ACC112 (cell line): Measurements from ENCODE around the gene RAD51B.
A peak's percentile ranks its signal among the peaks of the same experiment; 100 is the strongest.

Experiments
- H2AFZ ChIP-seq: fragments of 200-600 bp; sonication (generic); one replicate; pipeline ENCODE4 v1.6.0; 2017; ENCODE audit warnings: antibody characterized with exemption, low read length; ENCODE audit not compliant: unreplicated experiment
- H3K27ac ChIP-seq: fragments of 200-600 bp; sonication (generic); 2 replicates; pipeline ENCODE4 v1.5.1; 2014; ENCODE audit warnings: low read depth, mild to moderate bottlenecking, antibody characterized with exemption, low read length, moderate library complexity
- H3K27me3 ChIP-seq: fragments of 200-600 bp; sonication (generic); 2 replicates; pipeline ENCODE4 v1.6.1; 2014; ENCODE audit warnings: mild to moderate bottlenecking, antibody characterized with exemption, low read length, moderate library complexity, mixed read lengths; ENCODE audit not compliant: insufficient read depth
- H3K36me3 ChIP-seq: fragments of 200-600 bp; sonication (generic); 2 replicates; pipeline ENCODE4 v1.6.1; 2016; ENCODE audit warnings: mild to moderate bottlenecking, antibody characterized with exemption, low read length, moderate library complexity, mixed read lengths; ENCODE audit not compliant: insufficient read depth
- H3K4me1 ChIP-seq: fragments of 200-600 bp; sonication (generic); one replicate; pipeline ENCODE4 v1.6.1; 2016; ENCODE audit warnings: low read length, mixed read lengths; ENCODE audit not compliant: insufficient read depth, unreplicated experiment, control insufficient read depth
- H3K4me3 ChIP-seq: fragments of 200-600 bp; sonication (generic); 2 replicates; pipeline ENCODE4 v1.5.1; 2014; ENCODE audit warnings: mild to moderate bottlenecking, low read depth, low read length
- H3K79me2 ChIP-seq: fragments of 200-600 bp; sonication (generic); one replicate; pipeline ENCODE4 v1.6.0; 2016; ENCODE audit warnings: low read length; ENCODE audit not compliant: control insufficient read depth, unreplicated experiment, insufficient read depth

The RAD51B gene

DNA sequence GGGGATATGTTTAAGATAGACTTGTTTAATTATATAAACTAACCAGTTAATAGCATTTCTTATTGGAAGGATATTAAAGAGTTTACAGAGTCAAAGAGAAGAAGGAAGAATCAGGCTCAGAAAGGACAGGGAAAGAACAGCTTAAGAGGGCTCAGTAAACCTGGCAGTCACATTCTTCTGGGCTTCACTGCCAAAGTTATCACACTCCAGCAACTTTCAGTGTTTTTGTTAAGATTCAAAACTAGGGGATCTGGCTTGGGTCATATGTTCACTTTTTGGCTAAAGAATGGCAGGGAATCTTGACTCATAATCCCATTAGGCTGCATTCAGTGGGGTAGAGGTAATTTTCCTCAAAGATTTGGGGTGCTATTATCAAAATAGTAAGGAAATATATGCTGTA lies 312.3 kb downstream of the RAD51B start:
- Histone ChIP-seq H3K4me3 (no peak overlapping the region), H3K27me3 (no peaks in the 10 kb centered on the region), H3K79me2 (no peaks in the 10 kb centered on the region), H2AFZ (no peak overlapping the region), H3K27ac (no peak overlapping the region), H3K4me1 (peaks cover 8% of the 10 kb centered on the region), H3K36me3 (no peaks in the 10 kb centered on the region)

DNA sequence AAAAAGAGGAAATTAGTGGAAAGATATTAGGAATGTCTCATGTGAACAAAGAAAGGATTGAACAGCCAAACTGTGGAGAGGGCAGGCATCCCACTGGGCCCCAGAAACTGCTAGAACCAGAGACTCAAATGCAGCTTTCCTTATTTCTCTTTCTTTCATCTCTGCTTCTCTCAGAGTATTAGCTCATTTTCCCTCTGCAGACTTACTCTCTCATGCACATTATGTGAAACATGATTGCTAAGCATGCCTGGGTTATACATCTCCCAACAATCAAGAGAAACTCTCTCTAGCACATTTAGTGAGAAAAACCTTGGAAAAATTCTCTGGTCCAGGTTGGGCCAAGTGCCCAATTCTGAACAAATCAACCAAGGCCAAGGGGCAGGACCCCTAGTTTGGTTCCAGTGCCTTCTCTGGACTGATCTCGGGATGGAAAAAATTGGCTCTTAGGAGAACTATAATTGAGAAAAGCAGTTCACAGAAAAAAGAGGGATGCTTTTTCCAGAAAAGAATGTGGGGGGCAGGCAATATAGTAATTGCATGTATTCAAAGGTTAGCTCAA lies 313.1 kb downstream of the RAD51B start:
- H3K4me1 ChIP-seq: peaks cover 15% of the 10 kb centered on the region
- no peaks in the 10 kb centered on the region for H3K27me3 ChIP-seq
- no peak overlapping the region for H3K27ac ChIP-seq
- no peak overlapping the region for H2AFZ ChIP-seq
- H3K36me3 ChIP-seq: no peaks in the 10 kb centered on the region
- H3K4me3 ChIP-seq: no peak overlapping the region
- H3K79me2 ChIP-seq: no peaks in the 10 kb centered on the region

DNA sequence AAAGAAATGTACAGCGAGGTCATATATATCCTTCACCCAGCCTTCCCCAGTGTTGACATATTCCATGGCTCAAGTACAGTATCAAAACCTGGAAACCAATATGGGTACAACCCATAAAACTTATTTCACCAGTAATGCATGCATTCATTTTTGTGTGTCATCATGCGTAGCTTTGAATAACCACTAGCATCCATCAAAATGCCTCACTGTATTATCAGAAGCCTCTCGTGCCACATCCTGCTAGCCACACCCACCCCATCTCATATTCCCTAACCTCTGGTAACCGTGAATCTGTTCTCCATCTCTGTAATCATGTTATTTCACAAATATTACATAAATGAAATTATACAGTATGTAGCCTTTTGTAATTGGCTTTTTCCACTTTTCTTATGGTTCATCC lies 314.3 kb downstream of the RAD51B start:
- H3K27ac ChIP-seq: no peak overlapping the region
- no peaks in the 10 kb centered on the region for H3K79me2 ChIP-seq
- H3K27me3 ChIP-seq: no peaks in the 10 kb centered on the region
- H2AFZ ChIP-seq: no peak overlapping the region
- peaks cover 22% of the 10 kb centered on the region for H3K4me1 ChIP-seq
- no peak overlapping the region for H3K4me3 ChIP-seq
- H3K36me3 ChIP-seq: no peaks in the 10 kb centered on the region

DNA sequence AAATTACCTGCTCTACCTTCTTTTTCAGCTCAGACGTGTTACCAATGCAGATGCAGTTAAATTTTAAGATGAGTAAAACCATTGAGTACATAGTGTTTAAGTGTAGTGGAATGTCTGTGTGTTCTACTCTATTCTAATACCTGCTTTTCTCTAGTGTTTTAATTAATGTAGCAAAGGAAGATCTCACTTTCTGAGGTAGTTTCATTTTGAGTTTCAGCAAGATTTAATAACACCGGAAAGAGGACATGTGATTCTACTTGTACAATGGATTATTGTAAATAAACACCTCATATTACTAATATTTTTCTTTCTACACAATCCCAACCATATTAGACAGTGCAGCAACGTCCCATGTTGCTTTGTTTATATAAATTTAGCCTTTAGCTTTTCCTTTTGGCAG lies 315.4 kb downstream of the RAD51B start:
- Histone ChIP-seq H2AFZ (no peak overlapping the region), H3K27ac (no peak overlapping the region), H3K36me3 (no peaks in the 10 kb centered on the region), H3K4me3 (no peak overlapping the region), H3K27me3 (no peaks in the 10 kb centered on the region), H3K79me2 (no peaks in the 10 kb centered on the region), H3K4me1 (peaks cover 30% of the 10 kb centered on the region)

DNA sequence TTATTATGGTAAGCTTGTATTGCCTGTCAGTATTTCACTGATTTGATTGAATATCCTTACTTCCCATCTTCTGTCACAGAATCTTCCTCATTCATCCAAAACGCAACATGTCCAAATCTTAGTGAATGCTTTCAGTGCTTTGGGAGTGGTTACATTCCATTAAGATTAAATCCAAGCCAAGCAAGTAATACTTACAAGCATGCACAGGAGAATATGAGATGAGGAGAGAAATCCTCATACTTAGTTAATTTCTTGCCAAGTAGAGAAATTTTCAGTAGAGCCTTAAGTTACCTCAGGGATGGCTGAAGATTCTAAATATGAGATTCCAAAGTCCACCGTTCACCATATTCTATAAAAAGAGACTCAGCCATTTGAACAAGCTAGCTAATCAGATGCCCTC lies 316.0 kb downstream of the RAD51B start:
- H3K4me1 ChIP-seq: peaks cover 35% of the 10 kb centered on the region
- no peaks in the 10 kb centered on the region for H3K79me2 ChIP-seq
- H3K4me3 ChIP-seq: no peak overlapping the region
- H2AFZ ChIP-seq: no peak overlapping the region
- no peak overlapping the region for H3K27ac ChIP-seq
- H3K27me3 ChIP-seq: no peaks in the 10 kb centered on the region
- no peaks in the 10 kb centered on the region for H3K36me3 ChIP-seq

DNA sequence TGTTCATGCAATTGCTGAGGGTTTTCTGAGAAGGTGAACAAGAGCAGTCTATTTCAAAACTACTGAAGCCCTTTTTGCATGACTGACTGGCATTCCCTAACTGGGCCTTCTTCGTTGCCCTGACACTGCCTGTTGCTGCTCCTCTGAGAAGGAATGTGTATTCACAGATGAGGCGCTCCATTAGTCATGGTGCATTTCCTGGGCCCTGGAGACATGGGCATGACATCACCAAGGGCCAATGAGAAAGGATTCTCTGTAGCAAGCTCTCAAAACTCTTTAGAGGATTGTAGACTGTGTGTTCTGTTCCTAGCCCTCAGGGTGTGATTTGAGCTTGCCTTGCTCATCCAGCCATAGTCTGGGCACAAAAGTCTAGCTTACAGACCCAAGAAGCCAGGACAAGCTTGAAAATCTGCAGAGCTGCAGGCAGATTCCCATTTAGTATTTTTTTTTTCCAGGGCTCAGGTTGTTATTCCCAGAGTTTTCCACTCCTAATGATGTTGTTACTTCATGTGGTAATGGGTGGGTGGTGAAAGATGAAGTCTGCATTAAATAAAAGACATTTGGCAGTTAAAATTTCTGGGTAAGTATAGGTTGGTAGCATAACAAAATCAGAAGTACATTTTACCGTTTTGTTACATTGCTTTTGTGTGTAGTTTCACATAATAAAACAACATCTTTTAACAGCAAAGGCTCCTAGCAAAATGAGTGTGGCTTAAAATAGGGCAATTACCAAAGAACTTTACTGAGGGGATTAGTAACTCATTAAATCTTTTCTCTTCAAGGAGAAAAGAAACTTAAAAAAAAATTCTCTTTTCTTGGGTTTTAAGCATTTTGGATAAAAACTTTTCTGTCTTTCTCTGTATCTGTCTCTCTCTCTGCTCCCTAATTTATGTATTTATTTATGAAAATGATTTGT lies 318.4 kb downstream of the RAD51B start:
- Histone ChIP-seq H3K36me3 (no peaks in the 10 kb centered on the region), H3K27me3 (no peaks in the 10 kb centered on the region), H3K4me3 (no peak overlapping the region), H3K4me1 (peaks cover 53% of the 10 kb centered on the region), H3K27ac (peak overlapping the region; percentile 99), H2AFZ (no peak overlapping the region), H3K79me2 (no peaks in the 10 kb centered on the region)

DNA sequence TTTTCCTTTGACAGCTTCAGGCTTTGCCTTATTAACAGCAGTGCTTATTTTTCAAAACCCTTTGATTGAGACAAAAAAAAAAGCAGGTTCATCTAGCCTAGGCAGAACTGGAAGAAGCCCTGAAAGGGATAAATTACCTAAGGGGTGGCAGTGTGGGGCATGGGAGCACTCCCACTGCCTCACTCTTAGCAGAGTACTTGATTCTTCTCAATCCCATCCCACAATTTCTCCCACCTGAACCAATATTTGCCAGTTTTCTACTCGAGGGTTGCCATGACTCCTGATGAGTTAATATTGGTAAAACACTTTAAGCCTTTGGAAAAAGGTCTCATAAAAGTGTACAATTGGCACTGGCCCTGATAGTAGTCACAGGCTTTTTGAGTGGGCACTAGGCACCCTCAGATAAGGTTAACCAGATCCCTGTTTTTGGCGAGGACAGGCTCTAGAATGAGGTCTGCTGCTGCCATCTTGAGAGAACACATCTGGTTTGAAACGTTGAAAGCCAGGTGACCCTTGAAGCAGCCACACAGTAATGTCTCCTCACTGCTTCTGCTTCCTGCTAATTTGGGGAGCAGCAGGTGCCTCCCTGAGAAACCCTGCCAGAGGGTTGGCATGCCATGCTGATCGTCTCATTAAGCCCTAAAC lies 320.0 kb downstream of the RAD51B start:
- Histone ChIP-seq H3K36me3 (no peaks in the 10 kb centered on the region), H3K27ac (peak overlapping the region; percentile 99), H3K4me1 (peaks cover 69% of the 10 kb centered on the region), H2AFZ (no peak overlapping the region), H3K79me2 (no peaks in the 10 kb centered on the region), H3K4me3 (no peak overlapping the region), H3K27me3 (no peaks in the 10 kb centered on the region)

DNA sequence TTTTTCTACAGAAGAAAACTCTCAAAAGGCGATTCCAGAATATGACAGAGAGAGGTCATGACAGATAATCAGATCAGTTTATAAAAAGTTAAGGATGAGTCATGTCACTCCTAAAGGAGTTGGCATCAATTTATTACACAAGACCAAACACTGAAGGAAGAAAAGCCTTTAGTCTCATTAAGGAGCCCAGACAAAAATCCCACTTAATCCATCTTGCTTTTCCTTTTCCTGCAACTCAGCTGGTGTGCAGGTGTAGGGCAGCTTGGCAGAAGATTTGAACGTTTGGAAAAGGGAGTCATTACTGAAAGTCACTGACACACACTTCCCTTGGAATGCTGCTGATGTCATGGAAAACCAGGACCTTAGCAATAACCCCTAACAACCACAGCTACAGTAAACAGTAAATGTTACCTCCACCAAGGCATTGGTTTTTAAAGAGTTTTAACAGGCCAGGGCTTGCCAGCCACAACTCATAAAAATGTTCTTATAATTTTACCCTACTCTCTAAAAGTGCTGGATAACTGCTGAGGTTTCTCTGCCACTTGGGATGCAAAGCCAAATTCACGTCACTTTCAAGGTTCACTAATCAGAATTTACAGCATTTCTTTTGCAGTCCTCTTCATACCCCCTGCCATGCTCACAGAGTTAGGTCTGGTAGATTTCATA lies 320.6 kb downstream of the RAD51B start:
- Histone ChIP-seq H3K27ac (peak overlapping the region; percentile 99), H3K79me2 (no peaks in the 10 kb centered on the region), H3K4me3 (peak overlapping the region; percentile 14; the same call in 1 of the 2 replicates), H2AFZ (no peak overlapping the region), H3K27me3 (no peaks in the 10 kb centered on the region), H3K36me3 (no peaks in the 10 kb centered on the region), H3K4me1 (peaks cover 71% of the 10 kb centered on the region)

DNA sequence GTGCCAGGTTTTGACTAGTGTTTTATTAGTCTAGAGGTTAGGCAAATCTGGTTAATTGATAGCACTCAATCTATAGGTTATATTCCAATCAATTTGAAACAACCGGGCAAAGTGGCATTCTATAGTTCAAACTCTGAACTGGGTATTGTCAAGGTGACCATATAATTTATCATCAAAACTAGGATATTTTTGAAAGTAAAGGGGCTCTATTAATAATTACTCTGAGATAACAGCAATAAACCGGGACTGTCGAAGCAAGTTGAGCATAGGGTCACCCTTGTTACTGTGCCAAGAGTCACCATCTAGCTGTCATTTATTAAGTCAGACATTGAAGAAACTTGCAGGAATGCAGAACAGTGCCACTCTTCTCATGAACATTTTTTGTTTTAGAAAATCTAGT lies 321.2 kb downstream of the RAD51B start:
- H3K79me2 ChIP-seq: no peaks in the 10 kb centered on the region
- H3K36me3 ChIP-seq: no peaks in the 10 kb centered on the region
- no peak overlapping the region for H2AFZ ChIP-seq
- H3K27ac ChIP-seq: peak overlapping the region; percentile 99
- H3K4me3 ChIP-seq: peak overlapping the region; percentile 14; the same call in 1 of the 2 replicates
- no peaks in the 10 kb centered on the region for H3K27me3 ChIP-seq
- H3K4me1 ChIP-seq: peaks cover 73% of the 10 kb centered on the region

DNA sequence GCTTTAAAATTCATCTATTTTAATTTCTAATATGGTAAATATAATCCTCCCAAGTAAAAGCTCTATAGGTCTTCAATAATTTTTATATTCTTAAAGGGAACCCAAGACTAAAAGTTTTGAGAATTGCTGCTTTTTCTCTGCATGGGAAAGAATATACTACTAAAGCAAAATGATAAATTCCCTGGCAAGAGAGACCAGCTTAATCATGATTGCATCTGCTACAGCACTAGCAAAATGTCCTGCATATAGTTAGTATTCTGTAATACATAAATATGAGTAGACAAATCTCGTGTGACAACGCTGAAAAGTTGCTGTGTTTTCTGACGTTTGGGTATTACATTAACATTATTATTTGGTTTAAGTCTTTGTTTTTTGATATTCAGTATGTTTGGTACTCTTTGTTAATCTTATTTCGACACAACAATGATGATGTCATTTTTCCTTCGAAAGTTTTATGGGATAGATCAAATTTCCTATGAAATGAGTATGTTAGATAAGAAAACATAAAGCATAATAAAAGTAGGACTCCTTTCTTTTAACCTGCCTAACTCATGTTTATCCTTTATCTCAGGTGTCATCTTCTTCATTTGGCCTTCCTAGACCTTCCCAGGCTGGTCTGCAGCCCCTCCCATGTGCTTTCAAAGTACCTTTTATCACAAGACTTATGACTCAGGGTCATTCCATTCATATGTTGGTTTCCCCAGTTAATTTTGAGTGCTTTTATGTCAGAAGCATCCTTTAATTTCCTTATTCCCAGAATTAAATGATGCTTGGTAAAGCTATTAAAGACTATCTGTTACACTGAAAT lies 321.9 kb downstream of the RAD51B start:
- no peaks in the 10 kb centered on the region for H3K79me2 ChIP-seq
- H3K27ac ChIP-seq: peak overlapping the region; percentile 99
- H3K36me3 ChIP-seq: no peaks in the 10 kb centered on the region
- H3K27me3 ChIP-seq: no peaks in the 10 kb centered on the region
- H2AFZ ChIP-seq: no peak overlapping the region
- H3K4me1 ChIP-seq: peaks cover 80% of the 10 kb centered on the region
- no peak overlapping the region for H3K4me3 ChIP-seq
